Amygdala (tissue), 56 donors: Measurements from ENCODE around the gene PSMD10.

Source experiments
- DNase-seq, 56 donors: peaks; one replicate each; lab custom pipeline; 2025; lab: John Stamatoyannopoulos, UW

The PSMD10 gene

DNA sequence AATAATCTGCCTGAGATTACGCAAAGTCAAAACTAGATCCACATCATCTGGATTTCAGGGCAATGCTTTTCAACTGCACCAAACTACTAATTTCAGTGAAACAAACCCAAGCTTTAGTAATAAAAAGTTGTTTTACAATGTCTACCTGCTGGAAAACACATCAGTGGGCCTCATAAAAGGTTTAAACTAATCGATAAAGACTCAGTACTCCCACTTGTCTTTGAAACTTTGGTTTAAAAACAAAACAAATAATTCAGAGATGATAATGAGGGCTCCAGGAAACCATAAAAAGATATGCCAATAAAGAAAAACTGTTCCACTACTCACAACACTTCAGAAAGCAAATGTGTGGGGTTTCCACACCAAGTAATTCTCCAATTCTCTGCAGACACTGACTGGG, 10.2 kb downstream of the PSMD10 start:
- DNase-seq: no peak

DNA sequence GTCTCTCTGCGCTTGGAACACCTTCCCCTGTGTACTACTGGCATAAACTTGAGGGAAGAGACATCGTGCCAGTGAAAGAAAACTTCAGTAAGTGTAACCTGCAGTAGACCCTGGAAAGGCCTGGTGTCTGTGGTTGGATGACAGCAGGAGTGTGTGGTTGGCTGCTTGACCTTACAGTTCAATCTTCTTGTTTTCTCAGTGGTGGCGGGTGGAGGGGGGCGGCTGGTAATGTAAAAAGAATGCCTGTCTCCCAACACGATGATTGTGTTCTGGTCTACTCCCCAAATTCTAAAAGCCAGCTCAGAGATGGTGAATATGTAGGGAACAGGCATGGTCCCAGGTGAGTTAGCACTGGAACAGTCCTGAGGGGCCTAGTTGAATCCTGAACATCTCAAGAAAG, 18.6 kb downstream of the PSMD10 start:
- no peak for DNase-seq

DNA sequence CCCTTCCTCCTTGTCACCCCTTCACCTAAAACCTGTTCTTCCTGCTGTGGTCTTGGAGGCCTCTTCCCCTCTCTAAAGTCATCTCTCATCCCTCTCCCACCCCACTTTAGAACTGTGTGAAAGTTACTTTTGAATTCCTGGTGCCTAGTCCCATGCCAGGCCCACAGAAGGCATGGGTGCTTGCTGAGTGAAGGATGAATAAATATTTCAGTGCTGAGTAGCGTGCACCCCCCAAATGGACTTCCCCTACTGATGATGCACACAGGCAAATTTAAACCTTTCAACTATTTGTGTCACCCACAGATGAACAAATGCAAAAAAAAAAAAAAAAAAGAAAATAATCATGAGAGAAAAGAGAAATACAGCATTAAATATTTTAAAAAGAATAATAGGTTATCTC, 19.8 kb downstream of the PSMD10 start:
- DNase-seq: no peak

DNA sequence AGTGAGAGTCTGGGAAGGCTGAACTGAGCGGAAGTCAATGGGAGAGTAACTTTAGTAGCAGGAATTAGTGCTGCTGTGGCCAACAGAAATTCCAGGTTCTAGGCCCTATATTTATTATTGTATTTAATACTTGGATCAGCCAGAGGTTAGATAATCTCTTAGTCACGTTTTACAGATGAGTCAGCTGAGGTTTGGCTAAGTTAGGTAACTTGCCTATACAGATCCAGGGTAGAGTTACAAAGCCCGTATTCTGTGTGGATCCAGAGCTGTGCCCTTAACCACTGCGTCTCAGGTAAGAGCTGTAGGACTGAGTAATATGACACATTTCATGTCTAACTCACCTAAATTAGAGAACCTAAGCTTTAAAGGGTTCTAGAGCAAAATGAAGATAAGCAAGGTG, 20.5 kb downstream of the PSMD10 start:
- DNase-seq: no peak

DNA sequence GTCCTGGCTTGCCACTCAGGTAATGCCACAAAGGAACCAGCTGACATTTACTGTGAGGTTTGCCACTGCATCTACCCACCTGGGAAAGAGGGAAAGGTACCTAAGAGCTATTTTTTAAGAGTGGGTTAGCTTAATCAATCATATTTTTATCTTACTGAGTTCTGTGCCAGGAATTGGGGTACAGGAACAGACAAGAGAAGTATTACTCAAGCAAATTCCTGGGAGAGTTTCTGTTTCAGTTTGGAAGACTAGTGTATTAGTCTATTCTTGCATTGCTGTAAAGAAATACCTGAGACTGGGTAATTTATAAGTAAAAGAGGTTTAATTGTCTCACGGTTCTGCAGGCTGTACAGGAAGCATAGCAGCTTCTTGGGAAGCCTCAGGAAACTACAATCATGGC, 23.2 kb downstream of the PSMD10 start:
- no peak for DNase-seq

DNA sequence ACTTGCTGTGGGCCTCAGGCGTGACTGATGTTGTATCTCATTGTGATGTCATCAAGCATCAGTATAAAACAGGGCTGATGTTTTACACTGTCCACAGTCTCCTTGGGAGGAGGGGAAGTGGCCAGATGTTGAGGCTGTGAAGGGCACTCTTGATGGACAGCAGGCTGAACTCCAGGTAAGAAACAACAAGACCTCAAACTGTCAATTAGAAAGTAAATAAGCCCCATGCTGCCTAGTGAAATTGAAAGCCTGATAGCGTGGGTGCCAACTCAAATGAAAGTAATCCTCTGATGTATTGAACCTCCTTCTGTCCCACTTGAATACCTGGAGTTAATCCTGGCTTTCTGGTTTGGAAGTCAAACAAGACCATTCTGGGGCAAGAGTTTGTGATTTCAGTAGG, 26.7 kb downstream of the PSMD10 start:
- no peak for DNase-seq

DNA sequence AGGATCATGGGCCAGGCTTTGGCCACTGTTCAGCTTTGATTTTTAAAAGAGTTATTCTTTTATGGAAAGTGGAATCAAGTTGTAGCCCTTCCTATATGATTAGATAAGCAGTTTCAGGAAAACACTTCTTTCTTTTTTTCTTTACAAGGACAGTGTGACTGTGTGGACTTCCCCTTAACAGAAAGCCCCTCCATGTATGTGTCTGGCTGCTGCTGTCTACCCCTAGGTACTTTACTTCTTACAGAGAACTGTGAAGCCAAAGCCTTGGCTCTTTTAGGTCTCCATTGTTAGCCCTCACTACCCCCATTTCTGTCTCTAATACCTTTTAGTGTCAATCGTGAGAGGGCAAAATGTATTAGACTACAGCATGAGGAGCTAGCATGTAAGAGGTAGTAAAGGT, 27.3 kb downstream of the PSMD10 start:
- DNase-seq: no peak

DNA sequence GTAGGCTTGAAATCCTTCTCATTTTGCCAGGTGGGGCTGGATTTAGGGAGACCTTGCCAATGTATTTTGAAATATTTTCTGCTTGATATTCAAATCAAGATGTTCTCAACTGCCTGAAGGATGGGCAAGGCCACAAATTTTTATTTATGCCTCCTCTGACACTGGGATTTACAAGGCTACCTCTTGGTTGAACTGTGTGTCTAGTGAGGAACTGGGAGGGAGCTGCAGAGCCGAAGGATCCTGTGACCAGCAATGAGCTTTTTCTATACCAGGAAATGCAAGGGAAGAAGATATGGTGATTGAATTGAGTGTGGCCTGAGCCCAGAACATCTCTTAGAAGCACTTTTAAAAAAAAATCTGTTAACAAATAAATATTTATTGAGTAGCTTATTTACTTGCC, 31.5 kb downstream of the PSMD10 start:
- DNase-seq: no peak

DNA sequence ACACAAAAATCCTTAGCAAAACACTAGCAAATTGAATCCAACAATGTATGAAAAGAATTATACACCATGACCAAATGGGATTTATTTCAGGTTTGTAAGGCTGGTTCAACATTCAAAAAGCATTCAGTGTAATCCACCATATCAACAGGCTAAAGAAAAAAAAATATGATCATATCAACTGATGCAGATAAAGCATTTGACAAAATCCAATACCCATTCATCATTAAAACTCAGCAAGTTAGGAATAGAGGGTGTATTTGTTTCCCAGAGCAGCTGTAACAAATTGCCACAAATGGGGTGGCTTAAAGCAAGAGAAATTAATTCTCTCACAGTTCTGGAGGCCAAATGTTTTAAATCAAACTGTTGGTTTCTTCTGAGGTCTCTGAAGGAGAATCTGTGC, 35.8 kb downstream of the PSMD10 start:
- no peak for DNase-seq

DNA sequence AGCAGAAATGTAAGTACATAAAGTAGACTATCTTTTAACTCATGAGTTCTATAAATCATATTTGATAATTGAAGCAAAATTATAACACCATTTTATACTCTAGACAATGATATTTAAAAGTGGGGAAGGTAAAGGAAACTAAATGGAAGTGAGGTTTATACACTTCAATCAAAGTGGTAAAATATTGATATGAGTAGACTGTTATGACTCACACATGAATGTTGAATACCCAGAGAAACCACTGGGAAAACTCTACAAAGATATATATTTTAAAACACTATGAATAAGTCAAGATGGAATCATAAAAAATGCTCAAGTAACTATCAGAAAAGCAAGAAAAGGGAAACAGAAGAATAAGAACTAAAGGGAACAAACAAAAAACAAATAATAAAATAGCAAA, 38.1 kb downstream of the PSMD10 start:
- DNase-seq: no peak

DNA sequence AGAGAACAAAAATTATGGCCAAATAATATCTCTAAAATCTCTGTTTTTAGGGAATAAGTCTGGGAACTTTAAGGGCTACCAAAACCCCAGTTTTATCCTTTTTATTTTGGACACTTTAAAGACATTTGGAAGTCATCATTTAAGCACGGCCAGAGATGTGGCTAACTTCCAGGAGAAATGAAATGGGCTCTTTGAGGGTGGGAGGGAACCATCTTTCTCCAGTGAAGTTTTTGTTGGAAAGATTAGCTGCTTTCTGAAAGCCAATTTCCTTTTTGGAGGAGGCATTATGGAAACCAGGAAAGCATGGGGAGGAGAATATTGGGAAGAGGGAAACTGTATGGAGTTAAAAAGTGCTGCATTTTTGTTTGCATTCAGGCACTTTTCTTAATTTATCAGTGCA, 41.7 kb downstream of the PSMD10 start:
- DNase-seq: no peak

DNA sequence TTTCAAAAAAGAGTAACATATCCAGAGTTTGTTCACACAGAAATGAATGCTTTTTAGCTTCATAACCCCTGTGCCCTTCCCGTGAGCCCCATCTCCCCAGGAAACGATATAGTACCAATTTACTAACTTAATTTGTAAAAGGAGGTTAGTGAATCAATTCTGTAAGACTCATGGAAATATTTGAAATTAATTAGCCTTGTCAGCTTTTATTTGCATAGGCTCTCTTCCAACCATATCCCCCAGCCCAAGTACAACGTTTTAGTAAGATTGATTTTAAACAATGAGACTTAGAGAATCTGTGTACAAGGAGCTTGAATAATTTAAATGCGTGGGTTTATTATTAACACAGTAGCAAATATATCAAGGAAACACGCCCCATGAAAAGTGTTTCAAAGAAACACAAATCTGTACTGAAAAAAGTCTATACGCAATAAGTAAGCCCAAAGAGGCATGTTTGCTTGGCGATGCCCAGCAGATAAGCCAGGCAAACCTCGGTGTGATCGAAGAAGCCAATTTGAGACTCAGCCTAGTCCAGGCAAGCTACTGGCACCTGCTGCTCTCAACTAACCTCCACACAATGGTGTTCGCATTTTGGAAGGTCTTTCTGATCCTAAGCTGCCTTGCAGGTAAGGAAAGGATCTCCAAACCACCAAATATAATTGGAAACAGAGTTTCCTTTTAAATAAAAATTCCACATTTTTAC, 46.6 kb downstream of the PSMD10 start, which contains the start of gene VSIG1:
Gene VSIG1, plus strand, starts transcription at position 512 of the 703 bp plus-strand sequence. Its CDS starts 66 bp downstream, at position 578.
- DNase-seq: no peak

DNA sequence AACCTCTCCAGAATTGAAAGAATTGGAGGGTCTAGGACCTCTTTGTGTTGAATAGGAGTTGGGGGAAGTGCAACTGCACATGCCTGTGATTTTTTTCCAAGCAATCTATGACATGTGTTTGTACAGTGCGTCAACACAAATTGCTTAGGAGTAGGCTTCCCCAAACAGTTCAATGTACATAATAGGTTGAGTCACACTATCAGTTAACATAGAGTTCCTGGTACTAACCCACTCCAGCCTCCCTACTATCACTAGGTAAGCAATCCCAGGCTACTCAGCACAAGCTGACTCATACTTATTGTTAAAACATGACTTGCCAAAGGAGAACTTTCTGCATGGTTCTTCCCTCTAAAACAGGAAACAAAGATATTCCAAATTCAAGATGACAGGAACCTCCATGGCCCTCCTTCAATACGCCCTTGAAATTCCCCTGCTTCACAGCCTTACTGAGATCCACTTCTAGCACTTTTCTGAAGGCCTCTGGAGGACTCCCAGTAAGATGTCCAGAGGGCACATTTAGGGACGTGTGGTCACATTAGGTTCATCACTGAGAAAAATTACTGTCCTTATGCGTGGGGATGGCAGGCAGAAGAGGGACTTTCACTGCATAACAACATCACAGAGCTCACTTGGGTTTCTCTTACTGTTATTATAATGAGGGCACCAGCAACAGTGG, 54.9 kb downstream of the PSMD10 start:
- DNase-seq: no peak

DNA sequence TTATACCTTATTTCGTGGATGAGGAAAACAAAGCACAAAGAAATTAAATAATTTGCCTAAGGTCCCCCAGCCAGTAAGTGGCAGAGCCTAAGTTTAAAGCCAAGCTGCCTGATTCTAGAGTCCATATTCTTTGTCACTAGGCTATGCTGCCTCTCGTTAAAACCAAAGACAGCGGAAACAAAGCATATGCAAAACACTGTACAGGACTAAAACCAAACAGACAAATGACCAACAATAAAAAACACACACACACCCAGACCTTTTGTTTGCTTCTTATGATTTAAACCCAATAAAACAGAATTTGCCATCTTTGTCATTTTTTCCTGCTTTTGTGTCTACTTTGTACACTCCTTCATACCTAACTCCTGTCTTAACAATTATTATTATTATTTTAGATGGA, 56.6 kb downstream of the PSMD10 start:
- DNase-seq: no peak
